GM06990 (cell line): Measurements from ENCODE around the gene IFT20.
"Not testable (repeated sequence)": the region's sequence is repeated elsewhere in the genome, so short reads cannot be mapped to it uniquely, and the experiment has no call there.

ENCODE experiments used
- DNase-seq: peaks from one replicate; pipeline ENCODE4 v3.0.0-alpha.2; 2011; ENCODE audit not compliant: insufficient read length; ENCODE audit errors: extremely low read depth
- H3K27me3 ChIP-seq: replicated peaks from 2 replicates; pipeline ENCODE4 v1.6.0; 2011; ENCODE audit warnings: low read length; ENCODE audit not compliant: control insufficient read depth, insufficient read depth
- H3K36me3 ChIP-seq: 2 replicates; pipeline ENCODE4 v1.5.1; 2011; ENCODE audit warnings: low read length; ENCODE audit not compliant: control insufficient read depth, insufficient read depth
- H3K4me3 ChIP-seq: replicated peaks from 2 replicates; pipeline ENCODE4 v1.5.1; 2011; ENCODE audit warnings: low read depth, mild to moderate bottlenecking, control low read depth, low read length
- CTCF ChIP-seq: IDR thresholded peaks from 2 replicates; pipeline ENCODE4 v1.5.1; 2011; ENCODE audit warnings: low read length, control low read depth, mild to moderate bottlenecking, inconsistent platforms; ENCODE audit not compliant: insufficient read depth, poor library complexity, severe bottlenecking

IFT20 gene

DNA sequence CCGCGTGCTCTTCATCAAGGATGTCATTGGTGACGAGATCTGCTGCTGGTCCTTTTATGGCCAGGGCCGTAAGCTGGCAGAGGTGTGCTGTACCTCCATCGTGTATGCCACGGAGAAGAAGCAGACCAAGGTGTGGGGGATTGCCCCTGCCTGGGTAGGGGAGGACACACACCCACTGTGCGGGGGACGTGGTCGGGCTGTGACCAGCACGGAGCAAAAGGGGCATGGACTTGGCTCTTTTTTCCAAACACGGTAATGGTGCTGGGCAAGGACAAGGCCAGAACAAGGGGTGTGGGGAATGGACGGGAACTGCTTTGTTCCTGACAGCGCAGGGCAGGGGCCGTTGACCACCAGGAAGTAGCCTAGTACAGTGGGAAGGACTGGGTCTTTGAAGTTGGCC, 7.0 kb upstream of the IFT20 start:
- H3K36me3 ChIP-seq: peaks cover 42% of the 10 kb centered on the region

DNA sequence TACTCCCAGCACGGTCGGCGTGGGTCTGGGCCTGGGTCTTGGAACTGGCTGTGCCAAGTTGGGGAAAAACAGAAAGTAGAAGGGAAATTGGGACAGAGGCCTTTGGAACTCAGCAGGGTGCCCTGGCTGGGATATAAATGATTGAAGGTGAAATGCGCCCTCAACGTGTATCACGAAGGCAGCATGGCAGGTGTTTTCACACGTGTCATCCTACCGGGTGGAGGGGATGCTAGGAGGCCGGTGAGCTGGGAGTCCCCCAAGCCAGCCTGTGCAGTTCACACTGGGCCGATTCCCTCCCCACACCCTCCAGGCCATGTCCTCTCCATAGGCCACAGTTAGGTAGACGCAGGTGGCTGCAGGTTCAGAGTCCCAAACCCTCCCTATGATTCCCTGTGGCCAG, 6.2 kb upstream of the IFT20 start:
- TF ChIP-seq CTCF: no peak
- H3K36me3 ChIP-seq: peaks cover 38% of the 10 kb centered on the region
- DNase-seq: no peak
- H3K4me3 ChIP-seq: no peak overlapping the region
- H3K27me3 ChIP-seq: no peaks in the 10 kb centered on the region

More for the DNA sequence above, 7.0 kb upstream of the IFT20 start:
- Histone ChIP-seq H3K4me3 (no peak overlapping the region), H3K27me3 (no peaks in the 10 kb centered on the region)
- DNase-seq: no peak
- no peak for TF ChIP-seq CTCF

- TF ChIP-seq CTCF: no peak
- DNase-seq: no peak
- no peak overlapping the region for H3K4me3 ChIP-seq
- H3K27me3 ChIP-seq: no peaks in the 10 kb centered on the region
- H3K36me3 ChIP-seq: peaks cover 36% of the 10 kb centered on the region
These were observed 5.1 kb upstream of the IFT20 start for GRCh38 chr17:28340374-28340773.

DNA sequence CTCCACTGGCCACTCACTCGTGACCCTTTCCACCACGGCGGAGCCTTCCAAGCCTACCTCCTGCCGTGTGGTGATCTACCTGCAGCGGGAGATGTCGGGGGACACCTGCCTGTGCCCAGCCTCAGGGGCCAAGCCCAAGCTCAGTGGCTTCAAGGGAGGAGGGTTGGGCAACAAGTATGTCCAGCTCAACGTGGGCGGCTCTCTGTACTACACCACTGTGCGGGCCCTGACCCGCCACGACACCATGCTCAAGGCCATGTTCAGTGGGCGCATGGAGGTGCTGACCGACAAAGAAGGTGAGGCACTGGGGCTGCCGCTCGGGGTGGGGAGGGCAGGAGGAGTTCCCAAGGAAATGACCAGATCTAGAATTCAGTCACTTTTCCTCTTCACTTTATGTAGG, 4.2 kb upstream of the IFT20 start:
- DNase-seq: no peak
- H3K36me3 ChIP-seq: peaks cover 31% of the 10 kb centered on the region
- H3K4me3 ChIP-seq: no peak overlapping the region
- no peaks in the 10 kb centered on the region for H3K27me3 ChIP-seq
- TF ChIP-seq CTCF: no peak

DNA sequence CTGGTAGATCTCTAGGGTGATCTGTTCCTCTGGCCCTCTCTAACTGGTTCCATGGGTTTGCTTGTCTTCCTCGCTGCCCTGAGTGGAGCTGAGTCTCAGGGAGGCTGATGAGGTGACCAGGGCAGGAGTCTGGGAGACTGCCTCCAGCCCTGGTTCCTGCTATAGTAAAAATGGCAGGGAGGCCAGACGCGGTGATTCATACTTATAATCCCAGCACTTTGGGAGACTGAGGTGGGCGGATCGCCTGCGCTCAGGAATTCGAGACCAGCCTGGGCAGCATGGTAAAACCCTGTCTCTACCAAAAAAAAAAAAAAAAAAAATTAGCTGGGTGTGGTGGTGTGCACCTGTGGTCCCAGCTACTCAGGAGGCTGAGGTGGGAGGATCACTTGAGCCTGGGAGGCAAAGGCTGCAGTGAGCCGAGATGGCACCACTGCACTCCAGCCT, 3.5 kb upstream of the IFT20 start:
- H3K4me3 ChIP-seq, DNase-seq, H3K27me3 ChIP-seq: not testable (repeated sequence)
- H3K36me3 ChIP-seq: peaks cover 28% of the 10 kb centered on the region

DNA sequence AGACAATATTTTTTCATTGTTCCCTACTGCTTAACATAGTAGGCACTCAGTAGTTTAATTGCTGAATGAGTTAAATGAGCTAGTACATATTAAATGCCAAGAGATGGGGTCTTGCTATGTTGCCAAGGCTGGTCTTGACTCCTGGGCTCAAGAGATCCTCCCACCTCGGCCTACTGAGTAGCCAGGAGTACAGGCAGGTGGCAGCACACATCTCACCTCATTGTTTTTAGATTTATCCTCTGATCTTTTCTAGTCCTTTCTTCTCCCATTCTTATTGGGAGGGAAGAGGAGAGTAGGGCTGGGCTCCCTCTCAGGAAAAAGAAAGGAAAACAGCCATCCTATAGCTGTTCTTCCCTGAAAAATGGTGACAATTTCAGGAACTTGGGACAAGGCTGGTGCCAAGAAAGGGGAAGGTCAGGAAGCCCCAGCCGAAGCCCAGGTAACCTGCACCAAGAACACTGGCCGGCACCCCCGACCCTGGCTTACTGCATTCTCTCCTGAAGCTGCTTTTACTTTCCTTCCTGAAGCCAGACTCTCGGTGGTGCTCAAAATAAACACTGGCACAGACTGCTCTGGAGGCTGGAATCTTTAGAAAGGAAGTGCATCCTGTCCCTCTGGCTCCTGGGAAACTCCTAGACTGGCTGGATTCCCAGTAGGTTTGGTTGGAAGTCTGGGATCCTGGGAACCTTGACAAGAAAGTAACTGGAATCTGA, 2.9 kb upstream of the IFT20 start:
- peaks cover 26% of the 10 kb centered on the region for H3K36me3 ChIP-seq
- DNase-seq: no peak
- no peak overlapping the region for H3K4me3 ChIP-seq
- TF ChIP-seq CTCF: no peak
- no peaks in the 10 kb centered on the region for H3K27me3 ChIP-seq
